Spleen (tissue), 7 donors: ENCODE data around the gene PANX2.

Source experiments
- POLR2A ChIP-seq, 3 donors: fragments of 450-650 bp; IDR thresholded peaks; one replicate each; pipeline ENCODE4 v1.5.1; 2017; ENCODE audit warnings: antibody characterized with exemption in 3 of 3, mild to moderate bottlenecking in 1 of 3
- TF ChIP-seq, protein P1 (sequence below), 11 experiments: fragments of 200-600 bp in 7 of 11; fragments of 450-650 bp in 4 of 11; sonication (generic) in 4 of 11; IDR thresholded peaks in 8 of 11; conservative IDR thresholded peaks in 3 of 11; 1 replicate in 7 of 11; 2 replicates in 4 of 11; pipeline versions ENCODE4 v1.4.0 to v1.8.0; 2016 to 2021; ENCODE audit warnings: antibody characterized with exemption in 11 of 11, inconsistent platforms in 4 of 11, mild to moderate bottlenecking in 1 of 11
- donor health status: DM: no; HTN: no; CAD: no; lungs with moderate emphysema.
- donor health status: DM: no; HTN: no; CAD: no.
- donor health status: DM: no; HTN: no; CAD: no.

DNA sequence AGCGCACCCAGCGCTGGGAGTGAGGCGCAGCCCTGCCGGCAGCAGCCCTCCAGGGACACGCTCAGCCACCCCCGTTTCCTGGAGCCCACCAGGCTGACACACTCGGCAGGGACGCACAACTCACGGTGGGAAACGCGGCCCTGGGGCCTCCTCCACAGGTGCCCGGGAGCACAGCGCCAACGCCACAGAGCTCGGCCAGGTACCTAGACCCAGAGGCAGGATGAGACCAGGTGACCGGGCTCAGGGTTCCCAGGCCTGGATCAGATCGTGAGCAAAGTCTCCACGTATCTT, 56.3 kb downstream of the PANX2 start:
- TF ChIP-seq, protein P1, sequence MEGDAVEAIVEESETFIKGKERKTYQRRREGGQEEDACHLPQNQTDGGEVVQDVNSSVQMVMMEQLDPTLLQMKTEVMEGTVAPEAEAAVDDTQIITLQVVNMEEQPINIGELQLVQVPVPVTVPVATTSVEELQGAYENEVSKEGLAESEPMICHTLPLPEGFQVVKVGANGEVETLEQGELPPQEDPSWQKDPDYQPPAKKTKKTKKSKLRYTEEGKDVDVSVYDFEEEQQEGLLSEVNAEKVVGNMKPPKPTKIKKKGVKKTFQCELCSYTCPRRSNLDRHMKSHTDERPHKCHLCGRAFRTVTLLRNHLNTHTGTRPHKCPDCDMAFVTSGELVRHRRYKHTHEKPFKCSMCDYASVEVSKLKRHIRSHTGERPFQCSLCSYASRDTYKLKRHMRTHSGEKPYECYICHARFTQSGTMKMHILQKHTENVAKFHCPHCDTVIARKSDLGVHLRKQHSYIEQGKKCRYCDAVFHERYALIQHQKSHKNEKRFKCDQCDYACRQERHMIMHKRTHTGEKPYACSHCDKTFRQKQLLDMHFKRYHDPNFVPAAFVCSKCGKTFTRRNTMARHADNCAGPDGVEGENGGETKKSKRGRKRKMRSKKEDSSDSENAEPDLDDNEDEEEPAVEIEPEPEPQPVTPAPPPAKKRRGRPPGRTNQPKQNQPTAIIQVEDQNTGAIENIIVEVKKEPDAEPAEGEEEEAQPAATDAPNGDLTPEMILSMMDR (IDR thresholded peaks at IDR 0.05 in 8 of 11, conservative IDR thresholded peaks at IDR 0.05 in 3 of 11): no peak
- TF ChIP-seq POLR2A (IDR thresholded peaks at IDR 0.05): no peak
